GM04504 (cell line): Measurements from ENCODE around the gene SLC16A10.

ENCODE experiments used
- DNase-seq: peaks from one replicate; pipeline ENCODE4 v3.0.0-alpha.2; 2012; ENCODE audit warnings: low read depth

The SLC16A10 gene

DNA sequence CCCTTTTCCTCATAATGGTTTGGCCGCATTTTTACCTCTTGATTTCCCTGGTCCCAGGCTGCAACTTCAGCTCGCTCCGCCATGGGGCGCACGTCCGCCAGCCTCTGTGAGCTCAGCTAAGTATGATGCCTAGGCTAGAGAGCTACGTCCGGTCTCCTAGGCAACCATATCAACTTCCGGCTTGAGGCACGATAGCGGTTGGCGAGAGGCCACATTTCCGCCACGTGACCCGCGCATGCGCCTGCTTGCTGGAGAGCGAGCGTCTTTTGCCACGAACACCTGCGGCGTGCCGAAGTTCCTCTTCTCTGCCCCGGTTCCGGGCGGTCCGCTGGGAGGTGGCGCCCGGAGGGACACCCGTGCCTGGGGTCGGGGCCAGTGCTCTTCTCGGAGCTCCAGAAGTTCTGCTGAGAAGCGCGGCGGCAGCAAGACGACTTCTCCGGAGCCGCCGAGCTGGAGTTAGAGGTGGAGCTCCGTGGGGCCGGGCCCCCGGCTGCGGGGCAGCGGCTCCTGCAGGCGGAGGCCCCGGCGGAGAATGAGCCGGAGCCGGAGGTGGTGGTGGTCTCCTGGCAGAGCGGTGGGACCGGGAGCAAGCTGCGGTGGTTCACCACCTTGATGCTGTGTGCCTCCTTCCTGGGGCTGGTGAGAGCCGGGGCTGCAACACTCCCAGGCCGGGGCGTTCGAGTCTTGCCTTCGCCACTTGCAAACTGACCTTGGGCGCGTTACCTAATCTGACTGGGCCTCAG is 172.0 kb downstream of the SLC16A10 start:
- peak; percentile 98 for DNase-seq

GRCh38 chr6:111260570-111261298 is 173.4 kb downstream of the SLC16A10 start:
- no peak for DNase-seq

DNA sequence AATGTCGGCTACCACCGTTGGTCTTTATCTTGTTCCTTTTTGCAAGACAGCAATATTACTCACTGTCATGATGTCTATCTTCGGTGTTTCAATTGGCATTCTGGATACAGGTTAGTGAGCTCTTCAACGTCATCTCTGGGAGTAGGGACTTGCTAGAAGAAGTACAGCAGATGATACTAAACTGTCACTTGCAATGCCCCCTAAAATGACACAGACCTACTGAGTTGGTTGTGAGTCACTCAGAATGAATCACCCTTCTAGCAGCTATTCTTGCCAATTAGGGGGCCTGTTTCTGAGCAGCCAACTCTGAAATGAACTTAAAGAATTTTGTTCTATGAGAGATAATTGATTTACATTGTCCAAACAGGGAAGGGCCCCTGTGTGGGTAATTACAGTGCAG is 176.5 kb downstream of the SLC16A10 start:
- DNase-seq, result peak; percentile 31

GRCh38 chr6:111265842-111266241 is 178.5 kb downstream of the SLC16A10 start:
- no peak for DNase-seq

DNA sequence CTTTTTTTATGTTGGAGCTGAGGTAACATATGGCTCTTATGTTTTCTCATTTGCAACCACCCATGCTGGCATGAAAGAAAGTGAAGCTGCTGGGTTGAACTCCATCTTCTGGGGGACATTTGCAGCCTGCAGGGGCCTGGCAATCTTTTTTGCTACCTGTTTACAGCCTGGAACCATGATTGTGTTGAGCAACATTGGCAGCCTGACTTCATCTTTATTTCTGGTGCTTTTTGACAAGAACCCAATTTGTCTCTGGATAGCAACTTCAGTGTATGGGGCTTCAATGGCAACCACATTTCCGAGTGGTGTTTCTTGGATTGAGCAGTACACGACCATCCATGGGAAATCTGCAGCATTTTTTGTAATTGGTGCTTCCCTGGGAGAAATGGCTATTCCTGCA is 179.0 kb downstream of the SLC16A10 start:
- no peak for DNase-seq

DNA sequence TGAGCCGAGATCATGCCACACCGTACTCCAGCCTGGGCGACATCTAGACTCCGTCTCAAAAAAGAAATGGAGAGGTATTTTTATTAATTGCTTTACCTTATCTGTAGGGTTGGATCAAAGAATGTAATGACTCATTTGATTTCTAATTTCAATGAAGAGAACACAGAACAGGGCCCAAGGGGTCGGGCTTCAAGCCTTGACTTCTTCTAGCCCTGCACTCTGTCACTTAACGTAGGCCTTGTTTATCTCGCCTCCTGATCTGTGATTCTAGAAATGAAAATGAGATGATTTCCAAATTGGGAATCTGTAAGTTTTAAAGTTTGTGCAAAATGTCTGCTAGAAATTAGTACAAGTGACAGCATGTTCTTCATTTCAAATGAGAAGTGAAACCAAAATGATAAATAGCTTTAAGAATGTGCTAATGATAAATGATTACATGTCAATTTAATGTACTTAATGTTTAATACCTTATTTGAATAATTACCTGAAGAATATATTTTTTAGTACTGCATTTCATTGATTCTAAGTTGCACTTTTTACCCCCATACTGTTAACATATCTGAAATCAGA is 180.5 kb downstream of the SLC16A10 start:
- DNase-seq, result no peak

DNA sequence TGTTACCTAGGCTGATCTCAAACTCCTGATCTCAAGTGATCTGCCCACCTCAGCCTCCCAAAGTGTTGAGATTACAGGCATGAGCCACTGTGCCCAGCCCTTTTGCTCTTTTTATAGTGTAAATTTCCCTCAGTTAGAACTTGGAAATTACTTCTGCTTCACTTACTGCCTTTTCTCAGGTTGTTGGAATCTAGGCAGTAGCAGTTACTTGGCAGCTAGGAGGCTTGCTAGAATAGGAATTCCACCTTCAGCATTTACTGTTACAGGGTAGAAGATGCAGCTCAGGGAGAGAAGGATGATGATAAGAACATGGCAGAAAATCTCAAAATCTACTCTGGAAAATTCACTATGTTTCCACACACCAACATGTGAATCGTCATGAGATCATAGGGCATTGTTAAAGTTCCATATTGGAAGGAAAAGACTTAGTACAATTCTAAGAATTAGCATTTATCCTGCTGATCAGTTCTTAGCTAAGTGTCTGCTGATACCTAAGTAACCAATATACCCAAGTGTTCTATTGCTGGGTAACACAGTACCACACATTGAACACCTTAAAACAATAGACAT is 182.2 kb downstream of the SLC16A10 start:
- DNase-seq, result no peak

- DNase-seq, result no peak
These were observed 182.8 kb downstream of the SLC16A10 start for GRCh38 chr6:111270121-111270520.

- DNase-seq, result no peak
These were observed 187.4 kb downstream of the SLC16A10 start for GRCh38 chr6:111274593-111275217.

DNA sequence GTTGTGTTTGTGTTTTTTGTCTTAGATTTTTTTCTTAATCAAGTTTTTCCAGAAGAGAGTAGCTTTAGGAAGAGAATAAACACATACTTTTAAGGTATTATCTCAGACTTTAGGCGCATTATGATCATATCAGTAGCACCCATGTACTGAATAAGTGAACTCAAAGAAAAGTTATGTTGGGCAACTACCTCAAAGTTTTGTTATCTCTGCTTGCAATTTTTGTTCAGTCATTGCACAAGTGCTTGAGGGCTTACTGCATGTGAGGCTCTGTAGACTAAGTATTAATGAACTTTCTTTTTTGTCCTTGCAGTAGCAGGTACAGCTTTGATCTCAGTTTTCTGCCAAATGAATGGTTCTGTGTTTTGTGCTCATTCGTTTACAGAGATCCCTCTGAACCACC is 189.0 kb downstream of the SLC16A10 start:
- no peak for DNase-seq

DNA sequence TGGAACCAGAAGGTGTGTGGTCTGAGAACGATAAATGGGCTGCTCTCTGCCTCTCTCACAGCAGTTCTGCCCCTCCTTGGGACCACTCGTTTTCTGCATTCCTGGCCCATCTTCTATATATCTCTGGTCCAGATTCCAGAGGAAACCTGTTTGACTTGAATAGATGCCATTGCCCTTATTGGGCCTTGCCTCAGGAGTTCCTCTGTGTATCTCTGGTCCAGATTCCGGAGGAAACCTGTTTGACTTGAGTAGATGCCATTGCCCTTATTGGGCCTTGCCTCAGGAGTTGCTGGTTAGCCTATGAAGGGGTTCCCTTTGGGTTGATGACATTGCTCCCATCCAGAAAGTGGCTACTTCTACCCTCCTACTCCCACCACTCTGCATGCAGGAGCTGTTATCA is 189.4 kb downstream of the SLC16A10 start:
- no peak for DNase-seq

- no peak for DNase-seq
These were observed 190.5 kb downstream of the SLC16A10 start for GRCh38 chr6:111277819-111278218.

- no peak for DNase-seq
These were observed 191.4 kb downstream of the SLC16A10 start for GRCh38 chr6:111278731-111279130.

DNA sequence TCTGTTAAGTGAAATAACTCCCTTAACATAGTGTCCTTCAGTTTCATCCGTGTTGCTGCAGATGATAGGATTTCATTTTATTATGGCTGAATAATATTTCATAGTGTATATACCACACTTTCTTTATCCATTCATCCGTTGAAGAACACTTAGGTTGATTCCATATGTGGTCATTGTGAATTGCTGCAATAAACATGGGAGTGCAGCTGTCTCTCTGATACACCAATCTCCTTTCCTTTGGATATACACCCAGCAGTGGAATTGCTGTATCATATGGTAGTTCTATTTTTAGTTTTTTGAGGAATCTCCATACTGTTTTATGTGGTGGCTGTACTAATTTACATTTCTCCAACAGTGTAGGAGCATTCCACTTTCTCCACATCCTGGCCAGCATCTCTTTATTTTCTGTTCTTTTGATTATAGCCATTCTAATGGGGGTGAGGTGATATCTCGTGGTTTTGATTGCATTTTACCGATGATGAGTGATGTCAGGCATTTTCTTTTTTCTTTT is 193.2 kb downstream of the SLC16A10 start:
- no peak for DNase-seq
